ENCODE data around the gene LEAP2.
A peak's percentile ranks its signal among the peaks of the same experiment; 100 is the strongest.

LEAP2 gene

DNA sequence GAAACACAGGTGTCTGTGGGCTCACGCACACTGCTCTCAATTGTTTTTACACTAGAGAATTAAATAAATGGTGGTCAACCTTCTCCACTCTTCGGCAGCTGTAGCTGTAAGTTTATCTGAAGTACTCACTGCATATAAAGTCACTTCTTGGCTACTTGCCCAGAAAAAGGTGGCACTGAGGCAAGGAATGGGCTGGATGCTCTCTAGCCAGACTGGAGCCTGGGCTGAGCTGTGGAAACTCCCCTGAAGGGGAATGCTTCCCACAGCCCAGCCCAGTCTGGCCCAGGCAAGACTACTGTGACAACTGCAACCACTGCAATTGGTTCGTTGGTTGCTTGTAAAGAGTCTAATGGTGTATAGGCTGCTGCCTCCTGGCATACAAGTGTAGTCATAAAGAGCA, 4.5 kb downstream of the LEAP2 start:
- no peak for DNase-seq (ENCODE audit: low spot score)

DNA sequence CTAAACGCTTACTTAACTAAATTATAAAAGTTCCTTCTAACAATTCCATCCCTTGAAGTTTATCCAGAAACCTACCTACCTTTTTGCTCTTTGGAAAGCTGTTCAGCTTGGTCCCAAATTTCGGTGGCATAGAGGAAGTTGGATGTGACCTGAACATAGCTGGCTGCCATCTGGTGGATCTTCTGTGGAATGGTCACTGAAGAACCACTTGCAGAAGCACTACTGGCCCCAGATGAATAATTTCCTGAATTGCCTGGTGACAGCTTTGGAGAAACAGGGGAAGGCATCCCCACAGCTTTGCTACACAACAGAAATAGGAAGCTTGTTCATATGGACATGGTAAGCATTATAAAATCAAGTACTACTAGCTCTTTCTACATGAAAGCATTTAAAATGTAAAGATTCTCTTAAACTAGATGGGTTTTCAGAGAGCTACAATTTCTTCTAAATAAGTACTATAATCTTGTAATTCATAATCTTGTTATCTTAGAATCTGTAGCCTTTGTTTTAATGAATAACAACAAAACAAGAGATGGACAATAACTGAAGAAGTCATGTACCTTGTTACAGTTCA, 9.9 kb downstream of the LEAP2 start:
- peak; percentile 53 for DNase-seq (ENCODE audit: low spot score)

DNA sequence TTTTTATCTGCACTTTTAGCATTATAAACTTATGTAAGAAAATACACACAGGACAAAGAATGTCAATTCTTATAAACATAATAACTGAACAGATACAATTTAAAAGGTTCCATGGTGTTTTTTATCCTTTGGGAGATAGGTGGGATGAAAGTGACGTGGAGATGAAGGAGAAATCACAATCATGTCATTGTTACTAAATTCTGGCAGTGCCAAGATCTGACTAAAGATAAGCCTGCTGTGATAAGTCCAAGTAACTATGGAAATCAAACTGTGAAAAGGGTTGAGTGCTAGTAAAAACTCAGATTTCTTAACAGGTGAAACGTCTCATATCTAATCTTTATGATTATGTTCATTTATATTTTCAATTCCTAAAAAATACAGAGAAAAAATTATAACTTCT, 11.1 kb downstream of the LEAP2 start:
- DNase-seq (ENCODE audit: low spot score) = no peak

DNA sequence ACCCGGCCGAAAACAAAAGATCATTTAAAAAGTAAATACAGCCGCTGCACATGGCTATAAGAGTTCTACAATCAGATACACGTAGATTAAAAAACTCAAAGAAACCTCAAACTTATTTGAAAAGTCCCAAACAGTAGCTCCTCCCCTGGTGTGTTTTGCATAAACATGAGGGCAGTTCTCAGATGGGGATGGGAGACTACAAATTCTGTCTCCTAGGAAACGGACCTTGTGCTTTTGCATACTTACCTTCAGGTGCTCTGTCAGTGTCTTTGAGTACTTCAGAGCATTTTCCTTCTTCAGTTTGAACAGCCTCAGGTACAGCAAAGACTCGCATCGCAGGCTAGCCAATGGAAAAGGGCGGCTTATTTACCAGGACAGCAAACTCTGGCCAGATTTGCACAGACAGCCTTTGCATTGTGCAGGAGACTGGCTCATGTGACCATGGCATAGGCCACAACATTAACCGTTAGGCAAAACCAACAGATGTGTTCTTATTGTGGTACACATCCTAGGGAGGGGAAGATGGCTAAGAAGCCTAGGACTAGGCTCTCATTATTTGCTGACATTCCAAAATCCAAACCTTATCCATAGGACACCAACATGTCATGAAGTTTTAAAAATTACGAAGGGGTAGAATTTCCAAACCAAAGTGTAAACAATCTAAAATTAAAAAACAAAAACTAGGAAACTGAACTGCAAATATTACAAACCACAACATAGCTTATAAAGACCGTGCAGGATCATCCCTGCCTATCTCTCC, 12.8 kb downstream of the LEAP2 start:
- DNase-seq (ENCODE audit: low spot score) = no peak

DNA sequence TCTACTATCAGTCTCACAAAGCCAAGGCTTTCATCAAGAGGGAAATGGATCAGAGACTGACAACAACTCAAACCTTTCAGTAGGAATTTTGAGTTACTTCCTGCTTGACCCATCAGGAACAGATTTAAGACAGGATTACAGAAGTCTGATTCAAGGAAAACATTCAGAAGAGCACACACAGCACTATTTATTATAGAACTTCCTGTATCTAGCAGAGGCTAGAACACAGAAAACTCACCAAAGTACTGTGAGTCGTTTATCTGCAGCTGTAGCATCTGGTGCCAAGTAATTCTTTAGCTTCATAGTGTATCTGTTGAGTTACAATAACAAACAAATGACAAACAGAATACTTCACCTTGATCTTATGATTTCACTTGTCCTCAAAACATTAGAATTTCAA, 13.8 kb downstream of the LEAP2 start:
- DNase-seq (ENCODE audit: low spot score) = no peak

DNA sequence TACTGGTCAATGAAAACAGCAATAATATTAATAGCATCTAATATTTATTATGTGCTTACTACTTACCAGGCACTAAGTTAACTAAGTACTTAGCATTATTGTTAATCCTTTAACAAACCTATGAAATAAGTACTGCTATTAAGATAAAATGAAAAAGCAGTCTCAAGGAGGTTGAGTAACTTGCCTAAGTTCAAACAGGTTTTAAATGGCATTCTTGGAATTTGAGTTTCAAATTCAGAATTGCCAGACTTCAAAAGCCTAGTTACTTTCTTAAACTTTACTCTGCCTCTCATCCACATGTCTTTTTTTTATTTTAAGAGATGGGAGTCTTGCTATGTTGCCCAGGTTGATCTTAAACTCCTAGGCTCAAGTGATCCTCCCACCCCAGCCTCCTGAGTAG, 16.0 kb downstream of the LEAP2 start:
- DNase-seq (ENCODE audit: low spot score) = no peak

DNA sequence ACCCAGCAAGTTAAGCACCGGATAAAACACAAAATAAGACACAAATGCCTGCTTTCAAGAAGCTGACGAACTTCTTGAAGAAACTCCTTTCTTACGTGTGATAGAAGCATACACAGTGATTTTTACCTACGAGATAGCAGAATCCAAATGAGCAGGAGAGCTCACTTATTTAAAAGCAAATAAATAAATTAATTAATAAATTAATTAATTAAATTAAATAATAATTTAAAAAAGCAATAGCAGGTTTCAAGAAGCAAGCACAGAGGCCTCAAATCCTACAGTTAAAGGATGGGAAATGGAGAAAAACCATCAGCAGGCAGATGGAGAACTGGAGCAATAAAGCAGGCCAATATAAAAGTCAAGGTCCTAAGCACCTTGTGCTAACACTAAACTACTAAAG, 17.3 kb downstream of the LEAP2 start:
- no peak for DNase-seq (ENCODE audit: low spot score)

DNA sequence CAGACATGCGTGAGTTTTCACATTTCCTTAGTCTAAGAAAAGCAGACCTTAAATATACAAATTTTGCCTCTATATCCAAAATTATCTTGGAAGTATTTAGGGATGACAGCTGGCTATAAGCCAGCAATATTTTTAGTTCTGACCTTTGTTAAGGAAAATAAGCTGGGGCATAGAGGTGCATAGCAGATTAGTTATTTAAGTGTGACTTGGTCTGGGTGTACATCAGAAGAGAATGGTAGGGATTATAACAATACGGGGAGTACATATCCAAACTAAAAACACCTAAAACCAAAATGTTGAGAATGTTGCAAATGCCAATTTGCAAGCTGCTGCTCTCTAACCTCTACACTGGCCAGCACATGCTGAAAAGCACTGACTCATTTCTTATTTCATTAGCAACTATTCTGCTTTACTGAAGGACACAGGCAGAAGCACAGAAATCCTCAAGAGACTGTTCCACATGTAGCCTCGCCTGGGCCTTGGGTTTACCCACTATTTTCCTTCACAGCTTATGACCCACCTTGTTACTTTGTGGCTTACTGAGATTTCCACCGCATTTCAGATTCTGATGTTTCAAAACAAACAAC, 22.3 kb downstream of the LEAP2 start:
- DNase-seq (ENCODE audit: low spot score) = no peak

DNA sequence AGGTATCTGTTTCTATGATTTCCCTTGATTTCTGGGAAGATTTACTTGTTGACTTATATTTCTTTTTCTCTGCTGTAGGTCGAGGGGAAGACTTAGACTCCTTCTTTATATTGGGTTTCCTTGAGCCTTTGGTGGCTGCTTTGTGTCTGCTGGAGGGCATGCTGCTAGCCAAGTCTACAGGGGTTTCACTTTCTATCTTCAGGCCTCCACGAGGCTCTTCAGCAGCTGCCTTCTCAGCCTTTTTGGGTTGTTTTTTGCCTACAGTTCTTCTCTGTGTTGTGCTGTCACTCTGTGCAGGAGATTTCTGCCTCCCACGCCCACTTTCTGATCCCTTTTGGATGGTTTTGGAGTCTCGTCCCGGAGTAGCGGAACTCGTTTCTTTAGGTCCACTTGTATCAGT, 23.2 kb downstream of the LEAP2 start:
- no peak for DNase-seq (ENCODE audit: low spot score)

DNA sequence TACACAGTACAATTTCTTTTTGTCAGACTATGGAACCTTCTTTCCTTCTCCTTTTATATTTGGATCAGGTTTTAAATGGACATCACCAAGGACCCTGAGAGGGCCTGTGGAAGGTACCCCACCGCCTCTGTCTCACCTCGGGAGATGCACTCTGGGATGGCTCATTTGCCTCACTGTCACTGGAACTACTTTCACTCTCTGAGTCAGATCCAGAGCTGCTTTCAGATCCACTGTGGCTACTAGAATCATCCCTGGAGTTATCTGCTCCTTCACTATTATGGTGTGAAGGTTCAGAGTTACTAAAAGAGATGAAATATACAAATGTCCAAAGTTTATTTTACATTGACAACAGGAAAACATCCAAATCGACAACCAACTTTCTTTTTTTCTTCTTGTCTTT, 24.6 kb downstream of the LEAP2 start:
- DNase-seq (ENCODE audit: low spot score) = peak; percentile 25

DNA sequence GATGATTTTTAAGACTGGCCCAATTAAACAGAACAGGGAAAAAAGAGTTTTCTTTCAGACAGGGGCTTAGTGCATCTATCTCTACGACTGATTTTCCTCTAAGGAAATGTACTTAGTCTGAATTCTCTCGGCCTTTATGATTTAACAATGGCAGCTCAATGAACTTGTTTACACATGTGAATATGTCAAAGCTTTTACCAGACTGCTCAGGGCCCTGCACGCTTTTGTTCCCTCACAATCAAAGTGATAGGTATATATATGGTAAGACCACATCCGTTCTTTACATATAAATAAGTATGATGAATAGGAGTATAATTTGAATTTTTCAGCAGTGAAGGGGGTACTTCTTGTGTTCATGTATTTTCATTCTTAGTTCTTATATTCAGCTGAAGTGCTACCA, 27.6 kb downstream of the LEAP2 start:
- DNase-seq (ENCODE audit: low spot score) = no peak

DNA sequence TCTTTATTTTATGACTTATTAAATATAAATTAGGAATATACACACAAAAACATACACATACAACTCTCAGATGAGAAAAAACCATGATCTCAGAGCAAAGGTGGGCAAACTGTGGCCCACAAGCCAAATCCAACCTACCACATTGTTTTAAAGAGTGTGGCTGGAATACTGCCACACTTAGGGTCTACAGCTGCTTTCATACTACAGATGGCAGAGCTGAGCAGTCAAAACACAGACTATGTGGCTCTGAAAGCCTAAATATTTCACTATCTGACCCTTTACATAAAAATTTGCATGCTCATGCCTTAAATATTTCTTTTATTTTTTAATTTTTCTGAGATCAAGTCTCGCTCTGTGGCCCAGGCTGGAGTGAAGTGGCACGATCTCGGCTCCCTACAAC, 28.3 kb downstream of the LEAP2 start:
- no peak for DNase-seq (ENCODE audit: low spot score)

DNA sequence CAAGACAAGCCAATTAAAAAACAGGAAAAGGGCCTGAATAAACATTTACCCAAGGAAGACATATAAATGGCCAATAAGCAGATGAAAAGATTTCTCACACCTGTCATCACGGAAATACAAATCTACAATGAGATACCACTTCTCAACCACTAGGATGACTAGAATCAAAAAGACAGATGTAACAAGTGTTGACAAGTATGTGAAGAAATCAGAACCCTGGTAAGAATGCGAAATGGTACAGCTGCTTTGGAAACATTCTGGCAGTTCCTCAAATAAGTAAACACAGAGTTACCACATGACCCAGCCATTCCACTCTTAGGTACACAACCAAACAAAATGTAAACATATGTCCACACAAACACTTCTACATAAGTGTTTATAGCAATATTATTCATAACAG, 32.5 kb downstream of the LEAP2 start:
- DNase-seq (ENCODE audit: low spot score) = no peak

DNA sequence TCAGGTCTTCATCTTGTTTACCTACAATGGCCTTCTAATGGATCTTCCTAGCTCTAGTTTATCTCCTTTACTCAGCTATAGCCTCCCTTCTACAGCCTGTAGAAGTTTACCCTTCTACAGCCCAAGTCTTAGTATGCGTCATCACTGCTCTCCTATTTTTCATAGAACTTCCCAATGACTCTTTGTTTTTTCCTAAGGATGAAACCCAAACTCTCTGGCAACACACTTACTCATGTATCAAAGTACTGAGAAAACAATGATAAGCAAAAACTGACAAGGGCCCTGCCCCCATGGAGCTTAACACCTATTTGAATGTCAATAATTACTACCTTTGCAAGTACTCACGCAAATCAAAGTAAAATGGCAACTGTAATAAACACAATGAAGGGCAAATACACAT, 33.7 kb downstream of the LEAP2 start:
- no peak for DNase-seq (ENCODE audit: low spot score)

DNA sequence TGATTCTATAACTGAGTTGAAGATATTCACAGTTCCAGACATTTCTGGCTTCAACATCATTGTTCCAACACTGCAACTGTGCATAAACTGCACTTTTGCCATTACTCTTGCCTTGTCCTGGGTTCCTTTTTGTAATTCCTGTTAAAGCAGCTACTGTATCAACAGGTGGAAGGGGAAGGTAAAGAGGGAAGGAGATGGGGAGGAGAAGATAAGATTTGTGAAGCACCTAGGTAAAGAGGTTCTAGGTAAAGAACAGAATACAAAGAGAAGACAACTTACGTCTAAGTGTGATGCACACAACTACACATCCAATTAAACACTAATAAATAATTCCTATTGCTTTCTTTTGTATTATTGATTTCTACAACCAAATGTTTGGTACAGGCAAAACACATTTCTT, 36.2 kb downstream of the LEAP2 start:
- no peak for DNase-seq (ENCODE audit: low spot score)

DNA sequence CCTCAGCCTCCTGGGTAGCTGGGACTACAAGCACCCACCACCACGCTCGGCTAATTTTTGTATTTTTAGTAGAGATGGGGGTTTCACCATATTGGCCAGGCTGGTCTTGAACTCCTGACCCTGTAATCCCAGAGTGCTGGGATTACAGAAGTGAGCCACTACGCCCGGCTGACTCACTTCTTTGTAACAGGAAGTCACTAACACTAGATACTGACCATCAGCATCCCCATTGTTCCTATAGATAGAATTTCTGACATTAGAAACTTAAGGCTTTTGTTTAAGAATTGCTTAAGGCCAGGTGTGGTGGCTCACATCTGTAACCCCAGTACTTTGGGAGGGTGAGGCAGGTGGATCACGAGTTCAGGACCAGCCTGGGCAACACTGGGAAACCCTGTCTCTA, 42.2 kb downstream of the LEAP2 start:
- no peak for DNase-seq (ENCODE audit: low spot score)

DNA sequence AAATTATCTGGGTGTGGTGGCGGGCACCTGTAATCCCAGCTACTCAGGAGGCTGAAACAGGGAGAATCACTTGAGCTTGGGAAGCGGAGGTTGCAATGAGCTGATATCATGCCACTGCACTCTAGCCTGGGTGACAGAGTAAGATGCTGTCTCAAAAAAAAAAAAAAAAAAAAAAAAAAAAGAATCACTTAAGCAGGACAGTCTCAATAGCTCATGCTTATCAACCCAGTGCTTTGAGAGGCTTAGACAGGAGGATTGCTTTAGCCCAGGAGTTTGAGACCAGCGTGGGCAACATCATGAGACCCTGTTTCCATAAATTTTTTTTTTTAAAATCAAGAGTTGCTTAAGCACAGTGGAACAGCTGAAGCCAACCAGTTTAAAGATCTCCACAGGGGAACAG, 42.6 kb downstream of the LEAP2 start:
- no peak for DNase-seq (ENCODE audit: low spot score)
